ENCODE results near the gene CLP1. TPM values are rescaled to one million over a fixed set of nuclear protein-coding genes. Genes with fewer than 3 reads are reported as not detected.
A peak's percentile ranks its signal among the peaks of the same experiment; 100 is the strongest.

Gene CLP1
- total and polyA plus RNA-seq, 10 of the 15 experiments (the other 5 are each of a cell fraction or from before 2014, with no cell fraction given), result 19.9 to 45.7 (median 27.8) TPM

DNA sequence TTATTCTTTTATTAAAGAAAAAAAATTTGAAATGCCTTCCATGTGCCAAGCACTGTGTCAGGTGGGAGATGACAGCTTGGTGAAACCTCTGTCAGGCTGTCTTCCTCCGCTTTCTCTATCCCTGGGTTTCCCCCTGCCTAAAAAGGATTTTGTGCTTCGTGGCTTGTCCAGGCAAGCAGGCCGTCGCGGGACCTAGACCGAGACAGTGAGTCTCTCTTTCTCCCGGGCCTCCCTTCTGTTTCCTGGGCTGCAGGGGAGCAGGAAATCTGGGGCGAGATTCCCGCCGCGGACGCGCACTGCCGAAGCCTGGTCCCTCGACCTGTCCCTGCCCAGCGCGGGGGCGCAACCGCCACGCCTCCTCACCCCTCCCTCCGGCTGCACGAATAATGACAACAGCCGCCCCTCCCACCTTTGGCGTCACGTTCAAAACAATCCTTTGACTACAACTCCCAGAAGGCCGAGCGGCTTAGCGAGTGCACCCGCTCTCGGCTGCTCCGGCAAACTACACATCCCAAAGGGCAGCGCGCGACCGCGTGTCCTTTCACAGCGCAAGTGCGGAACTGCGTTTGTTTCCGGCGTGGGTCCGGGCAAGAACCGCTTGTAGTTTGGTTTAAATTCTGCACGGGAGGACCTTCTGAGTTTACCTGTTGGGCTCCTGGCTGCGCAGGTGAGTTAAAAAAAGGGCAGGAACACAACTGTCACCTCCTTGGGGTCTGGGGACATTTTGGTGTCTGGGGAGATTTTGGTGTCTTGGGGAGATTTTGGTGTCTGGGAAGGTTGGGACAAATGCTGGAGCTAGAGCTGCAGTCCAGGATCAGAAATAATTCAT, at the start of gene CLP1 (continued):
- TF ChIP-seq RAD21 (IDR thresholded peaks at IDR 0.05; ENCODE audit: insufficient read depth, low read depth, low read length) (no peak), GATAD2B (conservative IDR thresholded peaks at IDR 0.05; ENCODE audit: low read depth) (0 out of 2 replicates have a peak, but pooled peaks have one; percentile 50), HDAC6 (IDR thresholded peaks at IDR 0.05; ENCODE audit: unreplicated experiment) (no peak), BCL11A (IDR thresholded peaks at IDR 0.05; ENCODE audit: low read depth, low read length) (no peak), IKZF1 (conservative IDR thresholded peaks at IDR 0.05) (peak; percentile 98)
- TF ChIP-seq, protein P1, sequence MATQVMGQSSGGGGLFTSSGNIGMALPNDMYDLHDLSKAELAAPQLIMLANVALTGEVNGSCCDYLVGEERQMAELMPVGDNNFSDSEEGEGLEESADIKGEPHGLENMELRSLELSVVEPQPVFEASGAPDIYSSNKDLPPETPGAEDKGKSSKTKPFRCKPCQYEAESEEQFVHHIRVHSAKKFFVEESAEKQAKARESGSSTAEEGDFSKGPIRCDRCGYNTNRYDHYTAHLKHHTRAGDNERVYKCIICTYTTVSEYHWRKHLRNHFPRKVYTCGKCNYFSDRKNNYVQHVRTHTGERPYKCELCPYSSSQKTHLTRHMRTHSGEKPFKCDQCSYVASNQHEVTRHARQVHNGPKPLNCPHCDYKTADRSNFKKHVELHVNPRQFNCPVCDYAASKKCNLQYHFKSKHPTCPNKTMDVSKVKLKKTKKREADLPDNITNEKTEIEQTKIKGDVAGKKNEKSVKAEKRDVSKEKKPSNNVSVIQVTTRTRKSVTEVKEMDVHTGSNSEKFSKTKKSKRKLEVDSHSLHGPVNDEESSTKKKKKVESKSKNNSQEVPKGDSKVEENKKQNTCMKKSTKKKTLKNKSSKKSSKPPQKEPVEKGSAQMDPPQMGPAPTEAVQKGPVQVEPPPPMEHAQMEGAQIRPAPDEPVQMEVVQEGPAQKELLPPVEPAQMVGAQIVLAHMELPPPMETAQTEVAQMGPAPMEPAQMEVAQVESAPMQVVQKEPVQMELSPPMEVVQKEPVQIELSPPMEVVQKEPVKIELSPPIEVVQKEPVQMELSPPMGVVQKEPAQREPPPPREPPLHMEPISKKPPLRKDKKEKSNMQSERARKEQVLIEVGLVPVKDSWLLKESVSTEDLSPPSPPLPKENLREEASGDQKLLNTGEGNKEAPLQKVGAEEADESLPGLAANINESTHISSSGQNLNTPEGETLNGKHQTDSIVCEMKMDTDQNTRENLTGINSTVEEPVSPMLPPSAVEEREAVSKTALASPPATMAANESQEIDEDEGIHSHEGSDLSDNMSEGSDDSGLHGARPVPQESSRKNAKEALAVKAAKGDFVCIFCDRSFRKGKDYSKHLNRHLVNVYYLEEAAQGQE (IDR thresholded peaks at IDR 0.05; ENCODE audit: low read depth, low read length), result no peak
- TF ChIP-seq, protein P2, sequence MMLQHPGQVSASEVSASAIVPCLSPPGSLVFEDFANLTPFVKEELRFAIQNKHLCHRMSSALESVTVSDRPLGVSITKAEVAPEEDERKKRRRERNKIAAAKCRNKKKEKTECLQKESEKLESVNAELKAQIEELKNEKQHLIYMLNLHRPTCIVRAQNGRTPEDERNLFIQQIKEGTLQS (IDR thresholded peaks at IDR 0.05; ENCODE audit: borderline replicate concordance, extremely low read depth, low read depth, low read length), result 0 out of 2 replicates have a peak, but pooled peaks have one; percentile 30

DNA sequence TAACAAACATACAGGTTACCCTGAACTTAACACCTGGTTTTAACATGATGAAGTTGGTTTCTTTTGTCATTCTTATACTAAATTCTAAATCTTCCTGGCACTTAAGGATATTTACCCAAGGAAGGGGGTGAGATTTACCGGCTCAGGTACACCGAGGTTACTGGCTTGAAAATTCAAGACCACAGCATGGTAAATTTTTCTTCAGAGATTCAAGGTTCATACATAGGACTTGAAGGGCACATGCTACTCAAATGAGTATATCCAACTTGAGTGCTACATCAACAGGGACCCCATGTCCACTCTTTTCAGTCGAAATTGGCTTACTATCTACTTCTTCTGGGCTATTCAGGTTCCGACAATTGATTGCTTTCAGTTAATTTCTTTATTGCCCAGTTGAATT, 47.4 kb upstream of the CLP1 start:
- Histone ChIP-seq H3K36me3 (ENCODE audit: control insufficient read depth in 2 of 2, insufficient read depth in 2 of 2, low read length in 1 of 2) (no peaks in the 10 kb centered on the region), H3K79me2 (ENCODE audit: control insufficient read depth, insufficient read depth, low read length) (no peaks in the 10 kb centered on the region), H3K4me2 (ENCODE audit: control insufficient read depth, insufficient read depth) (no peak overlapping the region), H3K4me1 (ENCODE audit: control insufficient read depth, insufficient read depth, low read length) (no peaks in the 10 kb centered on the region), H3K4me3 (no peak overlapping the region), H3K27me3 (replicated peaks in 1 of 2; ENCODE audit: control insufficient read depth in 2 of 2, insufficient read depth in 2 of 2, low read length in 1 of 2) (no peaks in the 10 kb centered on the region; a peak in 1 of 4 replicates), H4K20me1 (ENCODE audit: control insufficient read depth, insufficient read depth) (no peaks in the 10 kb centered on the region), H3K9ac (ENCODE audit: control insufficient read depth, insufficient read depth, low read length) (no peak overlapping the region), H3K9me3 (replicated peaks; ENCODE audit: control insufficient read depth, insufficient read depth, low read length) (no peaks in the 10 kb centered on the region), H3K27ac (ENCODE audit: control insufficient read depth, insufficient read depth) (no peak overlapping the region), H2AFZ (ENCODE audit: control insufficient read depth, low read depth, low read length) (no peak overlapping the region)
- intact Hi-C loops (cut with micrococcal nuclease; ENCODE audit: unreplicated experiment) (no loop called here), in situ Hi-C loops (cut with MboI) (no loop called here)
- ATAC-seq (no peak), DNase-seq (ENCODE audit: low read depth, low spot score) (no peak), FAIRE-seq (no peak)
- BruUV-seq (replicated peaks), result no TSS peak
- 69% methylated on average over 4 of the region's 4 CpGs for WGBS (ENCODE audit: insufficient coverage, insufficient replicate concordance, low lambda C conversion rate, missing lambda C conversion rate)
- ChIA-PET RAD21 (ENCODE audit: unreplicated experiment) (no interaction called here), CTCF (no interaction called here), SMC1A (ENCODE audit: uncharacterized antibody, unreplicated experiment) (interaction anchor here (1.9 kb wide), 1 partner anchor 31 kb away, joined by 6 read pairs; no protein-coding TSS in a partner anchor), POLR2A (no interaction called here)
- TF ChIP-seq ZNF384 (IDR thresholded peaks at IDR 0.05; ENCODE audit: borderline replicate concordance, low read depth, low read length) (no peak), NFIC (IDR thresholded peaks at IDR 0.05; ENCODE audit: low read depth, low read length) (no peak), ZNF24 (IDR thresholded peaks at IDR 0.05) (no peak), CHD4 (IDR thresholded peaks at IDR 0.05) (no peak), CBX3 (IDR thresholded peaks at IDR 0.05; ENCODE audit: borderline replicate concordance, low read depth) (no peak), TAF1 (IDR thresholded peaks at IDR 0.05; ENCODE audit: borderline replicate concordance, low read depth, low read length) (no peak)
- TF ChIP-seq, protein P3, sequence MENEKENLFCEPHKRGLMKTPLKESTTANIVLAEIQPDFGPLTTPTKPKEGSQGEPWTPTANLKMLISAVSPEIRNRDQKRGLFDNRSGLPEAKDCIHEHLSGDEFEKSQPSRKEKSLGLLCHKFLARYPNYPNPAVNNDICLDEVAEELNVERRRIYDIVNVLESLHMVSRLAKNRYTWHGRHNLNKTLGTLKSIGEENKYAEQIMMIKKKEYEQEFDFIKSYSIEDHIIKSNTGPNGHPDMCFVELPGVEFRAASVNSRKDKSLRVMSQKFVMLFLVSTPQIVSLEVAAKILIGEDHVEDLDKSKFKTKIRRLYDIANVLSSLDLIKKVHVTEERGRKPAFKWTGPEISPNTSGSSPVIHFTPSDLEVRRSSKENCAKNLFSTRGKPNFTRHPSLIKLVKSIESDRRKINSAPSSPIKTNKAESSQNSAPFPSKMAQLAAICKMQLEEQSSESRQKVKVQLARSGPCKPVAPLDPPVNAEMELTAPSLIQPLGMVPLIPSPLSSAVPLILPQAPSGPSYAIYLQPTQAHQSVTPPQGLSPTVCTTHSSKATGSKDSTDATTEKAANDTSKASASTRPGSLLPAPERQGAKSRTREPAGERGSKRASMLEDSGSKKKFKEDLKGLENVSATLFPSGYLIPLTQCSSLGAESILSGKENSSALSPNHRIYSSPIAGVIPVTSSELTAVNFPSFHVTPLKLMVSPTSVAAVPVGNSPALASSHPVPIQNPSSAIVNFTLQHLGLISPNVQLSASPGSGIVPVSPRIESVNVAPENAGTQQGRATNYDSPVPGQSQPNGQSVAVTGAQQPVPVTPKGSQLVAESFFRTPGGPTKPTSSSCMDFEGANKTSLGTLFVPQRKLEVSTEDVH (IDR thresholded peaks at IDR 0.05; ENCODE audit: low read depth, partially characterized antibody), result no peak
